Fibroblast of peridontal ligament (primary cell): ENCODE measurements around the gene CSPG4.
"Not testable (repeated sequence)": the region's sequence is repeated elsewhere in the genome, so short reads cannot be mapped to it uniquely, and the experiment has no call there.

Experiments used
- DNase-seq: peaks from one replicate; pipeline ENCODE4 v3.0.0-alpha.2; 2010; ENCODE audit errors: extremely low read depth

Gene CSPG4

GRCh38 chr15:75693028-75693427 is 19.6 kb downstream of the CSPG4 start:
- DNase-seq, result not testable (repeated sequence)

GRCh38 chr15:75692311-75692710 is 20.3 kb downstream of the CSPG4 start:
- DNase-seq, result not testable (repeated sequence)

DNA sequence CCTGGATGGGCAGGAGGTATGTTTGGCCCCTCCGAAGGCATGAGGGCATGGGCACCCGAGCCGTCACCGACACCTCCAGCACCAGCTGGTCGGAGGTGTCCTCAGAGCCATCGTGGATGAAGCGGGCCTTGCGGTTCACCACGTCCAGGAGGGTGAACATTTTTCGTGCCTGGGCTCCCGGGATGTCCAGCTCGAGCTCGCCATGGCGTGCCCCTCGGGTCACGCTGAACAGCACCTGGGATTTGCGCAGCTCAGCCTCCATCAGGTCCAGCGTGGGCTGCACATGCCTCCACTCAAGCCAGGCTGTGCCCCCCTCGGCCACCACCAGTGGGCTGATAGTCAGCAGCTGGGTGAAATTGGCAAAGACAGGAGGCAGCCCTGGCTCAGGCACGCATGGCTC is 23.2 kb downstream of the CSPG4 start:
- DNase-seq, result not testable (repeated sequence)

- no peak for DNase-seq
Observed at GRCh38 chr15:75688831-75689230, 23.8 kb downstream of the CSPG4 start.

GRCh38 chr15:75688278-75688557 is 24.4 kb downstream of the CSPG4 start:
- no peak for DNase-seq

DNA sequence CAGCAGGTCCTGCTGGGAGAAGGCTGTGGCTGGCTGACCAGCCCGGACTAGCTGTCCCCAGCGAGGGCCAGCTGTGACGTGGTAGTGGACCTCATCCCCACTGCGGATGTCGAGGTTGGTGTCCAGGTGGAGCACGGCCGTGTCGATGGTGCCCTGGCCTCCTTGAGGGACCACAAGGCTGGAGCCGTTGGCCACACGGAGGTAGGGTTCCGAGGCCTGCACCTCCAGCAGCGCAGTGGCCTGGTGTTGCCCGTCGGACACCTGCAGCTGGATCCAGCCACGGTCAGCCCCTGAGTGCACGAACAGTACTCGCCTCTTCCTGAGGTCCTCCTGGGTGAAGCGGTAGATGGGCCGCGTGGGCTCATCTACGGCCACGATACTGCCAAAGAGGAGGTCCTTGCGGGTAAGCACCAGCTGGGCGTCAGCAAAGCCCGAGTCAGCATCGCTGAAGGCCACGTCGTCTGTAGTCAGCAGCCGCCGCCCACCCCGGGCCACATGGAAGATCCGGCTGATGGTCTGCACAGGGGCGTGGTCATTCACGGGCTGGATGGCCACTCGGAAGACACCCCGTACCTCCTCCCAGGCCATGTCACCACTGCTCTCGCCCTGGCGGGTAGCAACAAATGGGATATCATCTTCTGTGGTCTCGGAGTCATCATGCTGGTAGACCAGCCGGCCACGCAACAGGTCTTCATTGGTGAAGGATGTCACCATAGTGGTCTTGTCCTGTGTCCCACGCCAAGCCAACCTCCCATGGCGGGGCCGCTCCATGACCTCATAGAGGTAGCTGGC is 25.0 kb downstream of the CSPG4 start:
- DNase-seq, result no peak

DNA sequence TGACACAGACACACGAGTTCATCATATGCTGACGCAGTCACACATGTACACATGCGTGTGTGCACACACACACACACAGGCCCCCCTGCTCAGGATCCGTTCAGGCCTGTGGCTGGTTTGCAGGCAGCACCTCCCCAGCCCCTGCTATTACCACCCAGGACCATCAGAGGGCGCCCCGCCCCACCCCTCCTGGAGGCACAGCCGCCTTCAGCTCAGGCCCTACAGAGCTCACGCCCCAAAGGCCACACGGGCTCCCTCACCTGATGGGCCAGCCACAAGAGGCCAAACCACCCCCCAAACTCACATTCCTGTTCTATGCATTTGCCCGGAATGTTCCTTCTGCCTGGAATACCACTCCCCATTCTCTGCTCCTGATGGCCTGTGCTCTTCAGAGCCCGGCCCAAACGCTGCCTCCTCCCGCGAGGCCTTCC is 26.4 kb downstream of the CSPG4 start:
- peak; percentile 49 for DNase-seq

- no peak for DNase-seq
Observed at GRCh38 chr15:75685195-75685594, 27.5 kb downstream of the CSPG4 start.

- no peak for DNase-seq
Observed at GRCh38 chr15:75684648-75685047, 28.0 kb downstream of the CSPG4 start.

DNA sequence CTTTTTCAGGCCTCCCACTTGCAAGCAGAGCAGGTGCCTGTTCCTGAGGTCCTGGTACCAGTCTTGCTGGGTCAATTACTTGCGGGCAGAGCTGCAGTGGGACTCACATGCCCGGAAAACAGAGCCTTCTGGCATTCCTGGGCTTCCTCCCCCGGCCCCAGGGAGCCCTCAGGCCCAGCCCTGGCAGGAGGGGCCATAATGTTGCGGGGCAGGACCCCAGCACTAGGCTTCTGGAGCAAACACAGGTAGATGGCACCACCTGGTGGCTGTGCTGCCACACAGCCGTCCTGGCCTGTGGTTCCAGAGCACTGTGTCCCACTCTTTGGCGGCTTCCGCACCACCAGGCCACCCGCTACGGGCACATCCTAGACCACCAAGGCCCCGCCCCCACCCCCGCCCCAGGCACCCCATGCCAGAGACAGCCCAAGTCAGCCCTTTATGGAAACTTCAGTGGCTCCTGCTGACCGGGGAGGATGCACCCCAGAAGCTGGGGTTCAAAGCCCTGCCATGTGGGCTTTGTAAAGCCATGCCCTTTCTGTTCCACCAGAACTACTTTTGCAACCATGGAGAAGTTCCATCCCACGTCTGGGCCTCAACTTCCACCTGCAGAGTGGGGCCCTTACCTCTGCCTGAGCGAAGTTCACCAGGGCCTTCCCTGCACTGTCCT is 28.9 kb downstream of the CSPG4 start:
- peak; percentile 45 for DNase-seq

- DNase-seq, result no peak
Observed at GRCh38 chr15:75682181-75683135, 30.2 kb downstream of the CSPG4 start.

- DNase-seq, result no peak
Observed at GRCh38 chr15:75680007-75680789, 32.5 kb downstream of the CSPG4 start.

DNA sequence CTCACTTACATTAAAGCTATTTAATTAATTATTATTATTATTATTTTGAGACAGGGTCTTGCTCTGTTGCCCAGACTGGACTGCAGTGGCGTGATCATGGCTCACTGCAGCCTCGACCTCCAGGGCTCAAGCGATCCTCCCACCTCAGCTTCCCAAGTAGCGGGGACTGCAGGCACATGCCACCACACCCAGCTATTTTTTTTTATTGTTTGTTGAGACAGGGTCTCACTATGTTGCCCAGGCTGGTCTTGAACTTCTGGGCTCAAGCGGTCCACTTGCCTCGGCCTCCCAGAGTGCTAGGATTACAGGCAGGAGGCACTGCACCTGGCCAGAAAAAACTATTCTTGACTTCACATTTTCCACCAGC is 34.3 kb downstream of the CSPG4 start:
- not testable (repeated sequence) for DNase-seq

DNA sequence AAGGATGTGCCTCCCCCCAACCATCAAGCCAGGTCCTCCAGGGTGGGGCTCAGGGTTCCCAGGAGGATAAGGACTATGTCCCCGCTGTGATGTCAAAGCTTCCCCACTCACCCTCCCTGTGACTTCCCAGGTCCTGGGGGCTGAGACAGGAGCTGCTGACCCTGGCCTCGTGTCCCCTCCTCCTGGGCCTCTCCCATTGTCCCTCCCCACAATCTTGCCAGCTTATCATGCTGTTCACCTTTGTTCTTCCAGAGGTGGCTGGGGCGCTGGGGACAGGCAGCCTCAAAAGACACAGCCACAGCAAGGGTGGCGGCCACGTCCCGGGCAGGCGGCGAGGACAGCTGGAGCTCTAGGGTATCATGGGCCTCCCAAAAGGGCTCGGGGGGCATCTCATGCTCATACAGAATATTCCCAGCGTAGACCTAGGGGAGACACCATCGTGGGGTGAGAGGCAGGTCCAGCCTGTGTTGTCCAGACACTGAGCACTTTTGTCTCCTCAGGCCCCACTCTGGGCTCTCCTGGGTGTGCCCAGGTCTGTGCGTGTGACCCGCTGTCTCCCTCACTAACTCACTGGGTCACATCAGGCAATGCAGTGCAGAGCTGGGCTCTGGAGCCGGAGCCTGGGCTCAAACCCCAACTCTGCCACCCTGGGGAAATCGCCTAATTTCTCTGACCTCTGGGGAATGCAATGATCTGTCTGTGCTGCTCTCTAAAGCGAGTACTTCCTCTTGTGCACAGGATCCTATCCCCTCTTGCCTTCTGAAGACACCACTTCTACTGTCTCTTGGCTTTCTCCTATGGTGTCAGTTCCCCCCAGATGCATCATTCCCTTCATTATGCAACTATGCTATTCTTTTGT is 35.0 kb downstream of the CSPG4 start:
- DNase-seq, result no peak

DNA sequence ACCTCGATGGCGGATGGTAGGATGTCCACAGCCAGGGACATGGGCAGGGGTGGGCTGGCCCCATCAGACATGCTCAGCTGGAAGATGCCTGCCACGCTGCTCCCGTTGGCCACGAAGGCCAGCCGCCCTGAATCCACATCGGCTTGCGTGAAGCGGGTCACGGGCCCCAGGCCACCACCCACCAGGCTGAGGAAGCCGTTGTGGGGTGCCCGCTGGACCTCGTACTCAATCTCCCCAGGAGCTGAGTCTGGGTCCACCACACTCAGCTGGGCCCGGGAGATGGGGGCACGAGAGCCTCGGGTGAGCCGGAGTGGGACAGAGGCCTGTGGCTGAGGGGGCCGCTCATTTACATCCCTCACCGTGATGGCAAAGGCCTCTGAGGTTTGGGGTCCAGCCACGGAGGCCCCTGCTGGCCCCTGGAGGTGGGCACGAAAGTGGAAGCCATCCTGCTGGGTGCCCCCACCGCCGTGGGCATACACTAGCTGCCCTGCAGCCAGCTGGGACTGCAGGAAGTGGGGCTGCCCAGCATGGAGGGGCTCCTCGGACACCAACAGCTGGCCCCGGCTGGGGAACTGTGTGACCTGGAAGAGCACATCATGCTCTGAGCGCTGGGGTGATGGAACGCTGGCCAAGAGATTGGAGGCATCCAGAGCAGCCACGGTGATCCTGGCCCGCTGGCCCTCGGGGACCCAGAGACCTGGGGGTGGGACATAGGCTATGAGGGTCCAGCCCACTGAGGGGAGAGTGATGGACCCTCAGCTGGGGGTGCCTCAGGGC is 35.8 kb downstream of the CSPG4 start:
- DNase-seq, result no peak

DNA sequence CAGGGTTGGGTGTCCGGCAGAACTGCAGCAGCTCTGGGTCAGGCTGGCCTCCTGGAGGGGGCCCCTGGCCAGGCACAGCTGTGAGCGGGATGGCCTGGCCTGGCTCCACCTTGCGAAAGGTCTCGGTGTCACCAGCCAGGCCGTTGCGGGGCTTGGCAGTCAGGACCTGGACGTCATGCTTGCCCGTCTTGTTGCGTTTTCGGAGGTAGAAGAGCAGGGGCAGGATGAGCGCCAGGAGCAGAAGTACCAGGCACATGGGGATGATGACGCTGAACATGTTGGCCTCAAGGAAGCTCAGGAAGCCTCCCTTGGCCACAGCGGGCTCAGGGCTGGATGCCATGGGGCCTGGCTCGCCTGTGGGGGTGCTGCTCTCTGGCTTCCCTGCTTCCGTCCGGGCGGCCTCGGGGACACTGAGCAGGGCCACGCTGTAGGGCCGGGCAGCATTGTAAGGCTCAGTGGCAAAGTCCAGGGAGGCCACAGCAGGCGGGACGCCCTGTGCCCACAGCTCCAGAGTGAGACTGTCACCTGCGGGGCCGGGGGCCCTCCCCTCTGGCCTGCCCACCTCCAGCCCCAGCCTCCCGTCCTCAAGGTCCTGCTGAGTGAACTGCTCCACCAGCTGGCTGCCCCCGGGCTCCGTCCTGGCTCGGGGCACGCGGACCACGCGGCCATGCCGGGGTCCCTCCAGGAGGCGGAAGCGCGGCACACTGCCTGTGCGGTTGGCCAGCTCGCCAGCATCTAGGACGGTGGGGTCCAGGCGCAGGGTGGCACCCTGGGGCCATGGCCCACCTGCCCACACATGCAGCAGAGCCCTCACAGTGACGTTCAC is 36.9 kb downstream of the CSPG4 start:
- no peak for DNase-seq

DNA sequence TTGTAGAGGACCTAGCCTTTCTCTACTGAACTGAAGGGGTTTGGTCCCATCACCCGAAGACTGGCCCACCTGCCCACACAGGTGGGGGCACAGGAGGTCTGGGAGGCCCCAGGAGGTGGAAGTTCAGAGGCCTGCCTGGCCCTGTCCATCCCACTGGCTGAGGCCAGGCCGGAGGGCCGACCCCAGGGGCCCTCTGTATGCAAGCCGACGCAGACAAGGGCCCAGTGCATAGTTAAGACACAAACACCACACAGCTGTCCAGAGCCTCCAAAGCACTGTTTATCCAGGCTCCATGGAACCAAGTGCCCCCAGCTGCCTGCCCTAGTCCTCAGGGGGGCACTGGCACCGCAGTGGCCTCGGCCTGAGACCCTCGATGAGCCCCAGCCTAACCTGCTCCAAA is 38.3 kb downstream of the CSPG4 start:
- no peak for DNase-seq

GRCh38 chr15:75673426-75674235 is 39.0 kb downstream of the CSPG4 start:
- DNase-seq, result peak; percentile 69
